BJ (cell line): ENCODE measurements around the gene KCNG4. TPM values are rescaled to one million over a fixed set of nuclear protein-coding genes. Genes with fewer than 3 reads are reported as not detected.

ENCODE experiments used
- CTCF ChIA-PET: fragments of 350-600 bp; formaldehyde crosslinking; extraction: SDS; loops from one replicate; lab custom pipeline; 2021; ENCODE audit warnings: antibody characterized with exemption, inconsistent platforms; lab: Yijun Ruan, JAX
- POLR2A ChIA-PET: fragments of 300-600 bp; sonication (Branson Sonifier 250); formaldehyde crosslinking; extraction: SDS; loops from one replicate; lab custom pipeline; 2021; ENCODE audit warnings: antibody characterized with exemption; lab: Charles Lee
- DNase-seq: peaks from one replicate; pipeline ENCODE4 v3.0.0-alpha.2; 2011; ENCODE audit warnings: low read depth
- H3K27me3 ChIP-seq: 2 replicates; pipeline ENCODE4 v1.6.0; 2011; ENCODE audit warnings: low read length; ENCODE audit not compliant: control insufficient read depth, insufficient read depth
- H3K36me3 ChIP-seq: 2 replicates; pipeline ENCODE4 v1.5.1; 2011; ENCODE audit warnings: low read length; ENCODE audit not compliant: control insufficient read depth, insufficient read depth
- H3K4me3 ChIP-seq: 2 replicates; pipeline ENCODE4 v1.5.1; 2011; ENCODE audit warnings: low read depth, mild to moderate bottlenecking, control low read depth, low read length
- CTCF ChIP-seq: IDR thresholded peaks from 2 replicates; pipeline ENCODE4 v1.5.1; 2011; ENCODE audit warnings: low read depth, mild to moderate bottlenecking, control low read depth, inconsistent platforms, low read length, moderate library complexity; ENCODE audit not compliant: insufficient read depth
- polyA plus RNA-seq: library from polyadenylated mRNA; depleted of rRNA; stranded (reverse); fragments of >200 nt; gene quantifications from 2 replicates; pipeline ENCODE4 v1.2.3, GENCODE V29; 2011

KCNG4 gene
- polyA plus RNA-seq, 1 experiment = not detected

- ChIA-PET POLR2A (no interaction called here), CTCF (interaction anchor here (0.7 to 1.8 kb wide), 2 partner anchors 23 to 43 kb away, joined by 3 to 10 read pairs; no protein-coding TSS in a partner anchor)
- TF ChIP-seq CTCF = no peak
- no peak for DNase-seq
- no peak overlapping the region for H3K4me3 ChIP-seq
- peaks cover 9% of the 10 kb centered on the region; the same call in 1 of the 2 replicates for H3K27me3 ChIP-seq
- no peaks in the 10 kb centered on the region for H3K36me3 ChIP-seq
These were observed 6.1 kb downstream of the KCNG4 start for GRCh38 chr16:84233748-84234147.

DNA sequence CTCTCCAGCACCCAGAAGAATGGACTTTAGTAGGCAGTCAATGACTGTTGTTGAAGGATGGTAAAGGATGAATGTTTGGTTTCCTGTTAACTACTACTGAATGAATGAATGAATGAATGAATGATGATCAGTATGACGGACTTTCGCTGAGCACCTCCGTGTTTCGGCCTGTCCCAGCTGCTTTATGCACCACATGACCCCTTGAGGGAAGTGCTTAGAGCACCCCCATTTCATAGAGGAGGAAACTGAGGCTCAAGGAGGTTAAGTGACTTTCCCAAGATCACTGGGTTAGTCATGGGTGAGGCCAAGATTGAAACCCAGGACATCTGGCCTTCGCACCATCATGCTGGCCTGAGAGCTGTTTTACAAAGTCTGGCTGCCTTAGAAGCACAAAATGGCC lies 6.8 kb downstream of the KCNG4 start:
- Histone ChIP-seq H3K4me3 (no peak overlapping the region), H3K36me3 (no peaks in the 10 kb centered on the region), H3K27me3 (peaks cover 6% of the 10 kb centered on the region; the same call in 1 of the 2 replicates)
- TF ChIP-seq CTCF = no peak
- DNase-seq = no peak
- POLR2A ChIA-PET = no interaction called here
- CTCF ChIA-PET = interaction anchor here (0.7 to 1.8 kb wide), 2 partner anchors 24 to 44 kb away, joined by 3 to 10 read pairs; no protein-coding TSS in a partner anchor

DNA sequence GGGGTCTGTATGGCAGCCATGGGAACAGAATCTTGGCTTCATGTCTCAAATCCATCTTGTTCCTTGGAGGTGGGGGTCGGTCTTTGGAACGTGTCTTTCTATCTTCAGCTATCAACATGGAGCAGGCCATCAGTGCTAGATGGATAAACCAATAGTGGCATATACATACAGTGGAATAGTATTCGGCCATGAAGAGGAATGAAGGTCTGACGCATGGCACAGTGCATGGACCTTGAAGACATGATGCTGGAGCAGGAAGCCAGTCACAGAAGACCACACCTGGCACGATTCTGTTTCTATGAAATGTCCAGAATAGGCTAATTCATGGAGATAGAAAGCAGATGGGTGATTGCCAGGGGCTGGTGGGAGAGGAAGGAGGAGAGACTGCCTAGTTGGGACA lies 7.8 kb downstream of the KCNG4 start:
- no peaks in the 10 kb centered on the region for H3K36me3 ChIP-seq
- ChIA-PET POLR2A (no interaction called here), CTCF (no interaction called here)
- H3K27me3 ChIP-seq = peaks cover 5% of the 10 kb centered on the region; the same call in 1 of the 2 replicates
- TF ChIP-seq CTCF = no peak
- DNase-seq = no peak
- H3K4me3 ChIP-seq = no peak overlapping the region

GRCh38 chr16:84229471-84229870 lies 10.3 kb downstream of the KCNG4 start:
- ChIA-PET POLR2A (no interaction called here), CTCF (interaction anchor here (0.6 to 1.6 kb wide), 2 partner anchors 43 to 129 kb away, joined by 3 to 5 read pairs; partner anchors contain the start of gene TAF1C)
- DNase-seq = no peak
- Histone ChIP-seq H3K4me3 (no peak overlapping the region), H3K27me3 (peaks cover 4% of the 10 kb centered on the region), H3K36me3 (no peaks in the 10 kb centered on the region)
- TF ChIP-seq CTCF = no peak

GRCh38 chr16:84228256-84228838 lies 11.5 kb downstream of the KCNG4 start:
- DNase-seq = peak; percentile 59
- ChIA-PET CTCF (interaction anchor here (0.9 to 2.1 kb wide), 2 partner anchors 41 to 50 kb away, joined by 3 to 6 read pairs; partner anchors contain the start of gene TAF1C), POLR2A (no interaction called here)
- TF ChIP-seq CTCF = no peak
- Histone ChIP-seq H3K27me3 (peaks cover 3% of the 10 kb centered on the region; the same call in 1 of the 2 replicates), H3K36me3 (no peaks in the 10 kb centered on the region), H3K4me3 (no peak overlapping the region)
